ENCODE measurements around the gene RRBP1.

The RRBP1 gene

DNA sequence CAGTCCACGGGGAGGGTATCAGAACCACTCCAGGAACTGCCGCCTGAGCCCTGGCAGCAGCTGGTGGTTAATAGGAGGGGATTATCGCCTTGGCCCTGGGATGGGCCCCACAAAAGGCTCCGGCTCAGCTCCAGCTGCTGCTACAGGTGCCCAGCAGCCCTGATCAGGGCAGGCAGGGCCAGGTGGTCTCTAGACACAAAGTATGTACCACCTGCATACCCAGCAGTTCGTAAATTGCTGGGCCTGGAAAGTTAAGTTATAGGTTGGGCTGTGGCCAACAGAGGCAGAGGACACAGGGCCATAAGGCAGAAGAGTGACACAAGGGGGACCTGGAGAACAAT, 35.1 kb downstream of the RRBP1 start:
- no peak for DNase-seq (ENCODE audit: low read depth)

DNA sequence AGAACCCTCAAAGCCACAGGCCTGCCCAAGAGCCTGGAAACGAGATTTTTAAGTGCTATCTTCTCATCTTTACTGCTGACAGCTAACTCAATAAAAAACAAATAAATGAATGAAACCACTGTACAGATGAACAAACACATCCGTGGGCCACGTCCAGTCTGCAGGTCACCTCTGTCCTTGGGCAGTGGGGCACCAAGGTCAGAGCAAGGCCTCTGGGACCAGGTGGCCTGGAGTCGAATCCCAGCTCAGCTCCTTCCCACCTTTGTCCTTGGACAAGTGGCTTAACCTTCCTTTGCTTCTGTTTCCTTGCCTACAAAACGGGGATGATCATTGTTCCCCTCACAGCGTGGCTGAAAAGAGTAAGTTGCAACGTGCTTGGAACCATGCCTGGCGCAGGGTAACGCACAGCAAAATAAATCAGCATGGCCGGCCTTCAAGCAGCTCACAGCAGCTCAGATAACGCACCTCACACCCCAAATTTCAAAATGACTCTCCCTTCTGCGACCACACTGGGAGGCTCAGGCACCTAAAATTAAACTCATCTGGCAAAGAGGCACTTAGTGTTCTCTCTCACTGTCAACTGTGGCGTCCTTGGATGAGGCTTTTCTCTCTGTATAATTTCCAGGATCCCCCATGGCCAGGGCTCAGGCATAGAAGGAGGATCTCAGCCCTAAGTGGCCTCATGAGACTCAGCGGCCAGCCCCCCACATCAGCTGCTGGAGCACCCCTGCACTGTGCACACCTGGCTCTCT, 35.7 kb downstream of the RRBP1 start:
- no peak for DNase-seq (ENCODE audit: low read depth)

DNA sequence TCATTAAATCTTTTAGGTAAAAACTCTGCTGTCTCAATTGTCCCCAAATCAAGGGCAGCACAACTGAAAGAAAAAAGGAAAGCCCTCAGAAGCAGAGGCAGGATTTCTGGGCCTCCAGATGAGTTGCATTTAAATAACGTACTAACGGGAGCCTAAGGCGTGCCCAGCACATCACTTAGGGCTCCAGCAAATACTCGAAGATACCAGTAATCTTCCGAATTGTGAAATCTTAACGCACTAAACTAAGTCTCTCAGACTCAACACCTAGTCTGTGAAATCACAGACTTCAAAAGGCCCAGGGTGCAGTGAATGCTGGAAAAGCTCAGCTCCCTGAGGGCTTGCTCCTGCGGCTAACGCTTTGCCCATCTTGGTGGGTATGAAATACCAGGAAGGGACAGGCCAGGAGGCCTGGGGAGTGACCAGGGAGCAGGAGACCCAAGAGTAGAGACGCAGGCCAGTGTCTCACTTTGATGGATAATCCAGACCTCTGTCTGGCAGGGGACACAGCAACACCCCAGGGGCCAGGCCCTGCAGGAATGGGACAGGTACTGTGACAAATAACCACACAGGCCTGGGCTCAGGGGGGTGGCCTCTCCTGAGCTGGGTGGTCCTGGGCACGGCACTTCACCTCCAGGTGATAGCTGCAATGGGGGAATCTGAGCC, 36.4 kb downstream of the RRBP1 start:
- DNase-seq (ENCODE audit: low read depth) = no peak

DNA sequence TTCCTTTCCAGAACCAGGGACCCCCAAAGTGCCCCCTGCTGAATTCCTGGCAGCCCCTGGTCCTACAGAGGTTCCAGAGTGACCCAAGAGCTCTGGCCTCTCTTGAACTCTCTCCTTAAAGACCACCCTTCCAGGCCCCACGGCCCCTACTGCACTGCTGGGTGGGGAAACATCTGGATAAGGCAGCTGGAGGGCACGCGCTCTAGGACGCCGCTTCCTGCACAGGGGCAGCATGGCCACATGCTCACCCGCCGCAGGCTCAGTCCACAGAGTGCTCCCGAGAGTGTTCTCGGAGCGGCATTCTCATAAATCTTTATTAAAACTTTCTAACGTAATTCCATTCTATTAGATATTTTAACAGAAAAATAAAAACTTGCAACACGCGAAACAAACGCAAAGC, 37.0 kb downstream of the RRBP1 start:
- DNase-seq (ENCODE audit: low read depth) = no peak

DNA sequence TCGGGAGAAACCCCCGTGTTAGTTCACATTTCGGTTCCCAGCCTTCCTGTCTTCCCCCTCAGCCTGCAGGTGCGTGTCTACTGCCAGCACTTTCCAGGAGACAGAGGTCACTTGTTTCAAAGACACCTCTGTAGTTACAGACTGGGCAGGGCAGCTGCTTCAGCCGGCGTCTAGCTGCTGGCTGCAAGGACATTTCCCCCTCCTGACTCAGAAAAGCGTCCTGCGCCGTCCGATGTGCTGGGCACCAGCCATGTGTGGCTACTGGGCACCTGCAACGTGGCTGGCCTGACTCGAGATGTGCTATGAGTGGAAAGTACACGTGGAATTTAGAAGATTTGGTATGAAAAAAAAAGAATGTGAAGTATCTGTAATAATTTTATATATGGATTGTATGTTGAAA, 37.6 kb downstream of the RRBP1 start:
- no peak for DNase-seq (ENCODE audit: low read depth)

DNA sequence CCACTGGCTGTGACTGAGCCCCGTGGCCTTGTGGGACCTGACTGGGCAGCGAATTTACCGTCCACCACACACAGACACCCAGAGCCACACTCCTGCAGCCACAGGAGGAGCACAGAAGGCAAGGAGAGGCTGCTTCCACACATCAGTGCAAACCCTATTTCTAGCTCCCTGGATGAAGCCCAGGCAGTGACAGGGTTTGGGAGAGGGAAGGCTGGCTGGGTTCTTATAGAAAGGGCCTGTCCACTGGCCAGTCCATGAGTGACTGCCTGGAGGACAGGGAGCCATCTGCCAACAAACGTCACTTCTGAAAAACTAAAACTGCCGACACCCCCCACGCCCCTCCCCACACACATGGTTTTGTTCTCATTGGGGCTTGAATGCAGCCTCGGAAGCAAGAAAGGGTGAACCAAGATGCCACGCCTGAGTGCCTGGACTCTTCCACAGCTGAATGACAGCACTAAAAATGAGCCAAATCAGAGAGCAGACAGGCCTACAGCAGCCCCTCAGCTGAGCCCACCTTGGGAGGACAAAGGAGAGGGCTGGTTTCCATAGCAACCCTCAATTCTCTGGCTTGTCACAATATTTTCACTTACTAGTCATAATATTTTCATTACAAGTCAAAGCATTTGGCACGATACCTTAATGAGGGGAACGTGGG, 38.4 kb downstream of the RRBP1 start:
- DNase-seq (ENCODE audit: low read depth) = no peak

DNA sequence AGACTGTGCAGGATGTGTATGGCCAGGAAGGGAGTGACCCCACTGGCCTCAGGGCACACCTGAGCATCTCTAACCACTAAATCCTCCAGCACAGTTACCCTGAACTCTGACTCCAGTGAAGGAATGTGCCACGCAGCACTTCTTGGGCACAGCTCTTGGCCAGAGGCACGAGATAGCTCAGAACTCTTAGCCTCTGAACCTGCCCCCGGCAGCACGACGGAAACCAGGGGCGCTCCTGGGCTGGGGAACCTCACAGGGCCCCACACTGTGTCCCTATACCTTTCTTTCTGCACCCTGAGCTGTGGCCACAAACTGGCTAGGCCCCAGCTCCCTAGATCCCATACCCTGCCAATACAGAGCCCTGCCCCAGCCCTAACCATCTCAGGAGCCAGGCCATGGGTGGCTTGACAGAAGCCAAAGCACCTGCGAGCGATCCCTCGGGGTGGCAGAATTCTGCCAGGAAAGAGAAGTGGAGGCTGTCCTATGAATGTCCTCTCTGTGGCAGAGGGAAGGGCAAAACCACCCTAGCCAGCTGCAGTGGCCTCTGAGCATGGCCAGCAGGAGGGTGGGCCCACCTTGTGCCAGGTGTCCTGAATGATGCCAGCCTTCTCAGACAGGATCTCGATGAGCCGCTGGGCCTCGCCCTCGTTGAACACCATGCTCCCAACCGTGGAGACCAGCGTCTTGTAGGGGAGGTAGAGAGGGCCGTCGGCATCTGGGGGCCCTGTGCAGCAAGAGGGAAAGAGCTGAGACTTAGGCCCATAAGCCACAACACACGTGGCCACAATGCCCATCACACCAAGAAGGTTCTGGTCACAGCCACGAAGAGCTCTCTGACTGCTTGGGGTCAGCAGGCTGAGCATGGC, 39.4 kb downstream of the RRBP1 start:
- no peak for DNase-seq (ENCODE audit: low read depth)

- DNase-seq (ENCODE audit: low read depth) = no peak
Observed at GRCh38 chr20:17641993-17642392, 40.0 kb downstream of the RRBP1 start.

DNA sequence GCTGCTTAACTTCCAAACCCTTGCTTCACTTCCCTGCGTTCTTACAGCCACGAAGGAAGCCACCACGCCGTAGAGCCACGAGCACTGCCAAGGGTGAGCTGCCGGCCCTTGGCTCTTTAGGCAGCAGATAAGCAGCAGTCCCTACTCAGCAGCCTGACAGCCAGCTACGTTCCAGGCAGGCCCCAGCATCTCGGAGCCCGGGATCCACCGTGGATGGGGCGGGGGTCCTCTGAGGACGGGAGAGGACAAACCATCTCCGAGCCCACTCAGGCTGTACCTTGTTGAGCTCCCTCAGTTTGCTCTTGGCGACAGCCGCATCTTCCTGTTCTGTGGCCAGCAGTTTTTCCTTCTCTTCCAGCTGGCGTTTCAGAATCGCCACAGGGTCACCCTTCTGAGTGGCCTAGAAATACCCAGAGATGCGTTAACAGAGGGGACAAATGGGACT, 40.5 kb downstream of the RRBP1 start:
- DNase-seq (ENCODE audit: low read depth) = no peak

DNA sequence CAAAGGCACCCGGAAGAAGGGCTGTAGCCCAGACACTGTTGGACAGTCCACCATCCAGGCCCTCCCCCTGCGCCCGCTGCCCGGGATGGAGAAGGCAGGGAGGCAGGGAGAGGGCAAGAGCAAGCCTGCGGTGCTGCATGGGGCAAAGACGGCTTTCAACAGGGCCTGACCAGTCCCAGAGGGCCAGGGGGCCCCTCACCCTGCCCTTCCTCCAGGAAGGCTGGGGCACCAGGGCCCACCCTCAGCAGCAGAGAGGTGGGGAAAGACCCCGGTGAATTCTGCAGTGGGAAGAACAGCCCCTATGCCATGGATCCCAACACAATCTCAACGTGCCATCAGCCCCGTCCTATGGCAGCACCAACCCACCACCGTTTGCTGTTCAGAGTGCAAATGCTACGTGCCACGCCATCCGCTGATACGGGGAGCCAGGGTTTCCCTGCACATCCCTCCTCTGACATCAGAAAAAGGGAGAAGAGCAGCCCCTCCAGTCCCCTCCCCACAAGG, 41.1 kb downstream of the RRBP1 start:
- DNase-seq (ENCODE audit: low read depth) = no peak

DNA sequence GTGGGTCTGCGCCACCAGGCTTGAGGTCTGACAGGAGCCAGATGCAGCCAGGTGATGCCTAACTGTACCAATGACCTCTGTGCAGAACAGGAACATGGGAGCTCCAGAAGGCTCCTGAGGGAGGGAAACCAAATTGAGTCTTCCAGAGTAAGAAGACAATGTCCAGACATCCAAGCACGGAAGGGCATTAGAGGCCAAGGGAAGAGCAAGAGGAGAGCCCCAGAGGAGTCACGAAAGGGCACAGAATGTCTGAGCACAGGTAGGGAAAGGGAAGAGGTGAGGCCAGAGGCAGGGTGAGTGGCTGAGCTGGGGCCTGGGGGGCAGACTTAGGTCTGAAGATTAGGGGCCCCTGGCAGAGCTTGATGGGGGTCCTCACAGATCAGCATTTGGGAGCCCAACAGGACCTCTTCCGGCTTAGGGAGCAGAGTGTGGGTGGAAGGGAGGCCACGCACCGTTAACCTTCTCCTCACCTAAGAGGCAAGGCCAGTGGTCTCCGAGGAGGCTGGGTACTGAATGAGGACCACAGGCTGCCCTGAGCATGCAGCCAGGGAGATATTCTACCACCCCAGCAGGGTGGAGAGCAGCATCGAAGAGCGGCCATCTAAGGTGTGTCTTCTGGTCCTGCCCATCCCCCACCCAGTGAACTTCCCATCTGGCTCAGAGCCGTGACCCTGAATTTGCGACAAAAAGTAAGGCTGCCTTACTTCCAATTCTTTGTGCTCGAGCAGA, 41.7 kb downstream of the RRBP1 start:
- DNase-seq (ENCODE audit: low read depth) = no peak

GRCh38 chr20:17638835-17639407, 43.1 kb downstream of the RRBP1 start:
- DNase-seq (ENCODE audit: low read depth) = no peak

GRCh38 chr20:17637985-17638640, 43.9 kb downstream of the RRBP1 start:
- no peak for DNase-seq (ENCODE audit: low read depth)

GRCh38 chr20:17637413-17637780, 44.6 kb downstream of the RRBP1 start:
- DNase-seq (ENCODE audit: low read depth) = no peak

DNA sequence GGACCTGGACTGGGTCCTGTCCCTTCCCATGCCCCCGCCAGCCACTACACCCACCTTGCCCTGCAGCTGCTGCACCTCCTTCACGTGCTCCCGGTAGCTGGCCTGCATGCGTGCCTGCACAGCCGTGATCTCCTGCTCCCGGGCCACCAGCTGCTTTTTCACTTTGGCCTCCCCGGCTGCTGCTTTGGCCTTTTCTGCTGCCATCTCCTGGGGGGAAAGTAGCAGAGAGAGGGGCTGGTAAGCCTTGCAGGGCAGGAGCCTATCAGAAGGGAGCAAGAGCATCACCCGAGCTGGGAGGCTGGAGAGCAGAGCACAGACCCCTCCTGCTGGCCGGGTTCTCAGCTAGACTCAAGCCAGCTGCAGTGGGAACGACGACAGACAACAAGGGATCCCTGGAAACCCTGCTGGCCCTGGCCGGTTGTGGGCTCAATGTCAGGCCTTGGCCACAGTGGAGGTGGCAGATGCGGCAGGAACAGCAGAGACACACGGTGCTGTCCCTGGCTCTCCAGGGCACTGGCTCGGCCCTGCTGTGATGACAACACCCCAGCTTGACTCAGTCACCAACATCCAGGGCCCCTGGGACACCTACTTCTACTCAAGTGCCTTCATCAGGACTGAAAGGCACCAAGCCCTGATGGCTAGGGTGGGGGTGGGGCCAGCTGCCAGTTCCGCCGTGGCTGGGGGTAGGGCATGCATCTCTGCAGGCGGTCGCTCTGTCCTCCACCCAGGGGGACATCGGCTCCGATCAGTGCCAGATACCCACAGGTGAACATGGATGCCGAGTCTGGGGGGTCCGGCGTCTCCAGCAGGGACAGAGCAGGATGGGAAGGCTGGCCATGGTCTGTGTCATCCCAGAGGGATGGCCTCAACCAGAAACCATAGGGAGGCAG, 45.3 kb downstream of the RRBP1 start:
- DNase-seq (ENCODE audit: low read depth) = no peak

DNA sequence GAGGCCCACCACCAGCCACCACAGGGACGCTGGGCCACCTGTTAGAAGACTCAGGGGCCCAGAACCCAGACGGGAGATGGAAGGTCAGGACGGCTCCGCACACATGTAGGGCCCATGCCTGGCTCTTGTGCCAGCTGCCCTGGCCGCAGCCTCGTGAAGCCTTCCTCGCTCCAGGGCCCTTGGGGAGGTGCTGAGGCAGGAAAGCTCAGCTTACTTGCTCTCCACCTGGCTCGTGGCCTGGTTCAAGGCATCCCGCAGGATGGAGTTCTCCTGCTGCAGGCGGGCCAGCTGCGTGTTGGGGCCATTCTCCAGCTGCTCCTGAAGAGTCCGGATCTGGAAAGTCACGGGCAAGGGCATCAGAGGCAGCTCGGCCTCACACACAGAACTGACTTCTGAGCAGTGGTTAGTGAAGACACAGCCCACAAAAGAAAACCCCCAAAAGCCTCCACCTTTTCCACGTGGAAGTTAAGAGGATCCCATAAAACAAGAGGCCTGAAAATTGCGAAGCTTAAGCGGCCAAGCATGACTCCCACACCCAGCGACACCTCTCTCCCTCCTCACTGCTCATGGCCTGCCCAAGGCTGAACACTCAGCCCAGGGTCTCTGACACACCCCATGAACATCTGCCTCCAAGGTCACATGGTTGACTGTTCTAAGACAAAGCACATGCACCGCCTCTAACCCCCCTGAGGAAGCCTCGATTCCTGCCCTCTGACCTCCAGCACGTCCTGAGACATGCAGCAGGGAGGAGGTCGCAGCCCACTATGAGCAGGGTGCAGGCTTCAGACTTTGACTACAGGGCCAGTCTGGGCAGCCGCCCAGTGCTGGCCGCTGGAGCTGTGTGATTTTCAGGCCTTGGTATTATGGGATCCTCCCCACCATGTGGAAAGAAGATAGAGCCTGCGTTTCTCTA, 46.5 kb downstream of the RRBP1 start:
- peak; percentile 30 for DNase-seq (ENCODE audit: low read depth)

- DNase-seq (ENCODE audit: low read depth) = no peak
Observed at GRCh38 chr20:17634661-17635331, 47.2 kb downstream of the RRBP1 start.
